ENCODE measurements around the gene TOLLIP.

DNA sequence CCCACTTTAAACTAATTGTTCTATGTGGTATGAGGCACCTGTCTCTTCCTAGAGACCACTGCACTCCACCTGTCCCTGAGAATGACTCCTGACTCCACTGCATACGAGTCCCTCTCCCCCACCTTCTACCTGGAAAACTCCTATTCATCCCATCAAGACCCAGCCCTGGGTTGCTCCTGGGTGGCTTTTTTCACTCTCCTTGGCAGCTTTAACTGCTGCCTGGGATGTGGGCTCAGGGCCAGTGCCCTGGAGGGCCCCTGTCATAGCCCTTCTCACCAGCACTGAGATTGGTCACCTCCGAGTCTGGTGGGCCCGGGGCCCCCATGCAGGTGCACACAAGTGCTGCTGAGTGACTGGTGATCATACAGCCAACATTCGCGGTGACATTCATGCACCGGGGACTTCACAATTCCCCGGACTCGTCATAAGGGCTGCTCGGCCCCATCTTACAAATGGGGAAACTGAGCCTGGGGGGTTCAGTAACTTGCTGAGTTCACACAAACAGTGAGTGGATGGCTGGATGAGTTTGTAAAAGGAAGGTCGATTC is 25.9 kb upstream of the TOLLIP start:
- TF ChIP-seq POLR2AphosphoS5 (IDR thresholded peaks at IDR 0.05; ENCODE audit: borderline replicate concordance, low read depth, low read length) (no peak), EZH2 (IDR thresholded peaks at IDR 0.05) (no peak), FOXP2 (optimal IDR thresholded peaks at IDR 0.05; ENCODE audit: control extremely low read depth, extremely low read length, insufficient read depth) (no peak)
